ENCODE data around the gene ARX.

Gene ARX

GRCh38 chrX:25016938-25017598 lies 1.3 kb upstream of the ARX start:
- no peak for DNase-seq (ENCODE audit: low read depth)

- no peak for DNase-seq (ENCODE audit: low read depth)
These were observed 551 bp upstream of the ARX start for GRCh38 chrX:25016361-25016671.

- DNase-seq (ENCODE audit: low read depth) = no peak
These were observed 1.4 kb downstream of the ARX start for GRCh38 chrX:25014366-25014838.

- DNase-seq (ENCODE audit: low read depth) = no peak
These were observed 2.0 kb downstream of the ARX start for GRCh38 chrX:25013632-25014365.

GRCh38 chrX:25012793-25013631 lies 2.8 kb downstream of the ARX start:
- DNase-seq (ENCODE audit: low read depth) = no peak

- DNase-seq (ENCODE audit: low read depth) = no peak
These were observed 3.4 kb downstream of the ARX start for GRCh38 chrX:25012433-25012735.

- no peak for DNase-seq (ENCODE audit: low read depth)
These were observed 4.0 kb downstream of the ARX start for GRCh38 chrX:25011589-25012432.

GRCh38 chrX:25010784-25011588 lies 4.8 kb downstream of the ARX start:
- no peak for DNase-seq (ENCODE audit: low read depth)

- no peak for DNase-seq (ENCODE audit: low read depth)
These were observed 6.4 kb downstream of the ARX start for GRCh38 chrX:25009407-25009806.

GRCh38 chrX:25007059-25008053 lies 8.4 kb downstream of the ARX start:
- DNase-seq (ENCODE audit: low read depth) = no peak

GRCh38 chrX:25006586-25007058 lies 9.1 kb downstream of the ARX start:
- no peak for DNase-seq (ENCODE audit: low read depth)

- no peak for DNase-seq (ENCODE audit: low read depth)
These were observed 10.2 kb downstream of the ARX start for GRCh38 chrX:25005382-25006185.

- no peak for DNase-seq (ENCODE audit: low read depth)
These were observed 10.8 kb downstream of the ARX start for GRCh38 chrX:25005034-25005381.

GRCh38 chrX:25004485-25005032 lies 11.2 kb downstream of the ARX start:
- no peak for DNase-seq (ENCODE audit: low read depth)

- no peak for DNase-seq (ENCODE audit: low read depth)
These were observed 11.7 kb downstream of the ARX start for GRCh38 chrX:25004040-25004439.

- no peak for DNase-seq (ENCODE audit: low read depth)
These were observed 12.5 kb downstream of the ARX start for GRCh38 chrX:25003066-25003849.

- no peak for DNase-seq (ENCODE audit: low read depth)
These were observed 13.1 kb downstream of the ARX start for GRCh38 chrX:25002661-25003020.

Measured in fibroblast of the conjunctiva (primary cell).